Activated naive CD8-positive, alpha-beta T cell treated with anti-CD3 and anti-CD28 coated beads, Interleukin-2, amount 50 U/mL, for 16 hours (primary cell): ENCODE results near the gene CD59.
"Not testable (repeated sequence)": the region's sequence is repeated elsewhere in the genome, so short reads cannot be mapped to it uniquely, and the experiment has no call there.

Source experiments
- DNase-seq: peaks from one replicate; pipeline ENCODE4 v3.0.0-alpha.2; 2020; ENCODE audit warnings: low read depth, low spot score

Gene CD59

GRCh38 chr11:33667819-33668467, 68.3 kb downstream of the CD59 start:
- no peak for DNase-seq

DNA sequence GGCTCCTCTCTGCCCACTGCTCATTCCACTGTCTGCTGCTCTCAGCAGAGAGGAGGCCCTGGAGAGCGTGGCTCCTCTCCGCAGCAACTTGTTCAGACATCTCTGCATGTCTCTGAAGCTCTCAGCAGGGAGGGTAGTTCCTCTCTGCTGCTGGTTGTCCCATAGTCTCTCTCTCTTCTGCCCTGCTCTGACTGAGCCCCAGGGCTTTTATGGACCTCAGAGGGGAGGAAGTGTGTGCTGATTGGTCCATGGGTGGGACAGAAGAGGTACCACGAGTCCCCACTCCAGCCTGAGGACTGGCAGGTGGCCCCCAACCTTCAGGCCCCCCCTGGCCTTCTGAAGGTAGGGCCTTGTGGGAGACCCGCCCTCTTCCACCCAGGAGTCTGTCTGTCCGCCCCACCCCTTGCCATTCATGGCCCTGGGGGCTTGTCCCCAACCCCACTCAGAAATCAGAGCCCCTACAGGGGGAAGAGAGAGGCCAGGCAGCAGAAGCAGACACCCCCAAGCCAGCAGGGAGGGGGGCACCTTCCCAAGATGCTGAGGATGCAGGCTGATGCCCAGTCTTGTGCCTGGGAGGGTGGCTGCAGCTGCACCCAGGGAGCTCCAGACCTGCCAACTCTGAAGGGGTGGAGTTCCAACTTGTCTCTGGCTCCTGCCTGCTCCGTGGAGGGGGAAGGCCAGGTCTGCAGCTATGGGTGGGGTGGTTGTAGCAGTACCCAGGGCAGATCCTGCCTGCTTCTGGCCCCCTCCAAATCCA, 70.7 kb downstream of the CD59 start:
- DNase-seq, result no peak

DNA sequence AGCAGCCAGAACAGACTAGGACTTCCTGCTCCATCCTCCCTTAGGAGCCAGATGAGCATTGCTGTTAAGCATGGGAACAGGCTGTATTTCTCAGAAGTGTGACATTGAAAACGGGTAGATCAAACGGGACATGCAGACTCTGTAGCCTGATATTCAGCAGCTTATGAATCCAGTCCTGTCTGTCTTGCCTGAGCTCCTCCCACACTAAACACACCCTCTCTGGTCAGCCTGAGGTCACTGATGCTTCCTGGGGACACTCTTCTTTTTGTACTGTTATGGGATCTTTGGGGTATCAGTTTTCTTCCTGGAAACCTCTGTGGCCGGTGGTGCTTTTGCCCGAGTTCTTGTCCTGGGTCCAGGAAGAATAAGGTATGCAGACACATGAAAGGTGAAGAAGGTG, 71.4 kb downstream of the CD59 start:
- no peak for DNase-seq

DNA sequence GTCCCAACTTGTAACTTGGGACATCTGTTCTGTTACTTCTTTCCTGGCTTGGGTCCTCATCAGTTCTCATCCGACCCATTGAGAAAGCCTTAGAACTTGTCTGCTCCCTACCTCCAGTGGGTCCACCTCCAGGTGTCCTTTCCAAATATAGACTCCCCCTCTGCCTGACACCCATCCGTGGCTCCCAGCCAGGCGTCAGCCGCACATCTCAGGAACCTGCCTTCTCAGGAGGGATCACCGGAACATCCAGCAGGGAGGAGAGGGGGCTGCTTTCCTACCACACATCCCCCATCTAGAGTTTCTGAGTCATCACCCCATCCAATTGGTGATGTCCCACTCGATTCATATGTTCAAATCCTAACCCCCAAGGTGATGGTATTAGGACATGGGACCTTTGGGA, 72.1 kb downstream of the CD59 start:
- DNase-seq, result no peak

GRCh38 chr11:33663121-33663520, 73.1 kb downstream of the CD59 start:
- DNase-seq, result no peak

GRCh38 chr11:33661526-33661925, 74.7 kb downstream of the CD59 start:
- DNase-seq, result not testable (repeated sequence)

GRCh38 chr11:33660962-33661361, 75.3 kb downstream of the CD59 start:
- no peak for DNase-seq

GRCh38 chr11:33659370-33660139, 76.7 kb downstream of the CD59 start:
- no peak for DNase-seq

DNA sequence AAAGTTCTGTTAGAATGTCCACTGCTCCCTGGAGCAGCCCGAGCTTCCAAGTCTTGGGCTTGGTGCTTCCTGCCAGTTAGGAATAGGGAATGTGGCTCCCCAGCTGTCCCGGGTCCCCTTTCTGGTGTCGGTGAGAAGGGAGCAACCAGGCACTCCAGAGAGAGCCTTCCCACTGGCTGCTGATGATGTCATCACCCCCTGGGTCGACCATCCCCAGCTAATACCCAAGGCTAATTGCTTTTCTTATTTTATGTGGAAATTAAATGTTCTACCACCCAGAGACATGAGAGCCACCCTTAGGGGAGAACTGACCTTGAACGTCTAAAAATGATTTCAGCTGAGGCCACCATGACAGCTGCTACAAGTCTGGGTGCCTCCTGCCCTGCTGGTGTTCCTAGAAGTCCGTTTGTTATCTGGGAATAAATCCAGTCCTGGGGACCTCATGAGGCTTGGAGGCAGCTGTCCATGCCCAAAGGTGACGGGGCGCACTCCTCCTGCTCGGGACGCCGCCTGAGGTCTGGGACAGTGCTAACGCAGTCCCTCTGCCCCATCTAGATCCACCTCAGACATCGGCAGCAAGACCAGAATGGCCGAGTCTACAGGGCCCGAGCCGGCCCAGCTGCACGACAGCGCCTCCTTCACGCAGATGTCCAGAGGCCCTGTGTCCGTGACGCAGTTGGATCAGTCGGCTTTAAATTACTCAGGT, 77.9 kb downstream of the CD59 start:
- no peak for DNase-seq

DNA sequence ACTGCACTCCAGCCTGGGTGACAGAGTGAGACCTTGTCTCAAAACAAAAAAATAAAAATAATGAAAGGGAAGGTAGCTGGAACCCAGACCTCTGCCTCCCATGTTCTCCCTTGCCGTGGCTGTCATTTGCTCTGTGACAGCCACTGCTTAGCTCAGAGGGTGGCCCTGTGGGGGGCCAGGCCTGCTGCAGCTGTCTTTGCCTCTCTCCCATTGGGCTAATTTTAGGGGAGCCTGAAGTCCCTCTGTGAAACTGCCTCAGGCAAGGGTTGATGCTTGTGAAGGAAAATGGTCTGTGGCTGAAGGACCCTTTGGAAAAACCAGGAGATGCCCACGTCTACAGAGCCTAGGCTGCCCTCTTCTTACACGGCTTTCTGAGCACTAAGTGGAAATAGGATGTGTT, 78.5 kb downstream of the CD59 start:
- DNase-seq, result no peak

GRCh38 chr11:33656768-33657167, 79.5 kb downstream of the CD59 start:
- DNase-seq, result no peak

DNA sequence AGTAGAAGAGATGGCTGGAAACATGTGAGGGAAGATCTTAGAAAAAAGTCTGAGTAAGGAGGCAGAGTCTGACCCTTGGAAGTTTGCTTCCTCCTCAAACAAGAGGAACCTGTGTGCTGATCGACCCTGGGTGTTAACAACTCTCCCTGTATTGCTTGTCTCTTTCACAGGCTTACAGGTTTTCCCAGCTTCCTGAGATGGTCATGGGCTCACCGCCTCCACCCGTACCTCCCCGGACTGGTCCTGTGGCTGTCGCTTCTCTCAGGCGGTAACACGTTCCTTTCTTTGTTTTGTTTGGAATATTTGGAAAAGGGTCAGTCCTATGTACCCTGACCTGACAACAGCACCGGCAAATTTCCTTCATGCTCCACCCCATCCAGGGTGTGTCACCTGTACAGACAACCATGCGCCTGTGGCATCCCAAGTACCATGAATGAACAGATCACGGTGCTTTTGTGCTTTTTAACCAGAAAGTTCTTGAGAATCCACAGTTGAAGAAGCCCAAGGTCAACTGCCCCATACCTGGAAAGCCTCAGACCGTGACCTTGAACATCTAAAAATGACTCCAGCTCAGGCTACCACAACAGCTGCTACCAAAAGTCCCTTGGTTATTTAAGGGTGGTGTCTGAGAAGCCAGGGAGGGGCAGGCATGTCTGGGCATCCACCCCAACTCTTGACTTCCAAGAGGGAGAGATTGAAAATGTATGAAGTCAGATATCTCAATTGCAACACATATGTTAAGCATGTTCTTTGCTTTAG, 80.2 kb downstream of the CD59 start:
- no peak for DNase-seq

DNA sequence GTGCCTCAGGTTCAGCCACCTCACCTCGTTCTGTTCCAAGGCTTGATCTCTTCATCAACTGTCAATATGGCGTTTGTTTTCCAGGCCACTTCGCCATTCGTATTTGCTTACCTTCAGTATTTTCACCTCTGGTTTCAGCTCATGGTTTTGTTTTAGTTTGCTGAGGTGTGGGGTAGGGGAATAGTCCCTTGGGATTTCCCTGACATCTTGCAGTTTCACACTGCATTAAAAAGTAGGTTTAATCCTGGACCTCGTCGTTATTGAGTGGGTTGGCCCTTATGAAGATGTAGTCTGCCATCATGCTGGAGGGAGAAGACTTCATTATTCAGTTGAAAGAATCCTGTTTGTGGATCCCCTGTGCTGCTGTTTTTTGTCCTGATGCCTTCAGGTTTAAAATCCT, 81.6 kb downstream of the CD59 start:
- no peak for DNase-seq
